SK-N-SH (cell line): ENCODE data around the gene WWOX. TPM values are rescaled to one million over a fixed set of nuclear protein-coding genes. Genes with fewer than 3 reads are reported as not detected.

Experiments used
- CTCF ChIA-PET: fragments of 300-600, 350-600 bp; formaldehyde crosslinking; extraction: SDS; loops from one replicate; lab custom pipeline; 2021; lab: Yijun Ruan, JAX
- POLR2A ChIA-PET: fragments of 350-600 bp; sonication (Branson Sonifier 250); formaldehyde crosslinking; extraction: SDS; loops from one replicate; lab custom pipeline; 2020; ENCODE audit warnings: antibody characterized with exemption, inconsistent platforms; lab: Yijun Ruan, JAX
- DNase-seq: peaks from one replicate; pipeline ENCODE4 v3.0.0; 2012
- H2AFZ ChIP-seq: fragments of 200-600 bp; sonication (generic); 2 replicates; pipeline ENCODE4 v1.8.1; 2016; ENCODE audit warnings: antibody characterized with exemption, mild to moderate bottlenecking, low read depth
- H3F3A ChIP-seq: fragments of 200-600 bp; sonication (generic); replicated peaks from 2 replicates; pipeline ENCODE3; 2016; ENCODE audit warnings: antibody characterized with exemption, mild to moderate bottlenecking; ENCODE audit not compliant: insufficient read depth
- H3K27ac ChIP-seq, 2 experiments: fragments of 200-500 bp in 1 of 2; fragments of 200-600 bp in 1 of 2; sonication (Bioruptor generic) in 1 of 2; sonication (generic), shearing (Covaris generic) in 1 of 2; 2 replicates each; pipeline versions ENCODE4 v1.5.1 to v1.6.1; 2014 to 2016; ENCODE audit warnings: low read depth in 2 of 2, inconsistent platforms in 1 of 2, low read length in 1 of 2, mild to moderate bottlenecking in 1 of 2, mixed read lengths in 1 of 2
- H3K27me3 ChIP-seq: fragments of 200-600 bp; sonication (generic), shearing (Covaris generic); 2 replicates; pipeline ENCODE4 v1.6.1; 2016; ENCODE audit warnings: mixed run types; ENCODE audit not compliant: insufficient read depth
- H3K36me3 ChIP-seq, 2 experiments: fragments of 200-500 bp in 1 of 2; fragments of 200-600 bp in 1 of 2; sonication (Bioruptor generic) in 1 of 2; sonication (generic) in 1 of 2; replicated peaks in 1 of 2; 2 replicates each; pipeline versions ENCODE3 to v1.5.1; 2014 to 2016; ENCODE audit warnings: low read length in 1 of 2, mild to moderate bottlenecking in 1 of 2; ENCODE audit not compliant: insufficient read depth in 2 of 2, control insufficient read depth in 1 of 2
- H3K4me1 ChIP-seq, 2 experiments: fragments of 200-500 bp in 1 of 2; fragments of 200-600 bp in 1 of 2; sonication (Bioruptor generic) in 1 of 2; sonication (generic), shearing (Covaris generic) in 1 of 2; 2 replicates each; pipeline versions ENCODE4 v1.5.1 to v1.6.1; 2014 to 2016; ENCODE audit warnings: low read depth in 1 of 2, low read length in 1 of 2, mixed run types in 1 of 2; ENCODE audit not compliant: insufficient read depth in 2 of 2, control insufficient read depth in 1 of 2
- H3K4me2 ChIP-seq: fragments of 200-600 bp; sonication (generic), shearing (Covaris generic); 2 replicates; pipeline ENCODE4 v1.6.1; 2017; ENCODE audit warnings: mixed run types
- H3K4me3 ChIP-seq, 2 experiments: fragments of 200-500 bp in 1 of 2; fragments of 200-600 bp in 1 of 2; sonication (Bioruptor generic) in 1 of 2; sonication (generic), shearing (Covaris generic) in 1 of 2; 2 replicates each; pipeline versions ENCODE4 v1.5.1 to v1.8.1; 2014 to 2016; ENCODE audit warnings: low read depth in 2 of 2, inconsistent platforms in 1 of 2, low read length in 1 of 2, mild to moderate bottlenecking in 1 of 2, mixed read lengths in 1 of 2, moderate library complexity in 1 of 2
- H3K79me2 ChIP-seq: fragments of 200-600 bp; sonication (generic); 2 replicates; pipeline ENCODE4 v1.8.1; 2017; ENCODE audit warnings: mild to moderate bottlenecking; ENCODE audit not compliant: insufficient read depth
- H3K9ac ChIP-seq: fragments of 200-600 bp; sonication (generic); 2 replicates; pipeline ENCODE4 v1.6.1; 2017; ENCODE audit warnings: mixed run types
- H3K9me2 ChIP-seq: fragments of 200-600 bp; sonication (generic); 2 replicates; pipeline ENCODE4 v1.6.1; 2017; ENCODE audit warnings: mixed run types
- H3K9me3 ChIP-seq: fragments of 200-600 bp; sonication (generic); 2 replicates; pipeline ENCODE4 v1.6.1; 2017; ENCODE audit warnings: mixed run types, mild to moderate bottlenecking, moderate library complexity
- H4K20me1 ChIP-seq: fragments of 200-600 bp; sonication (generic); 2 replicates; pipeline ENCODE4 v1.6.1; 2017; ENCODE audit warnings: mild to moderate bottlenecking, mixed run types; ENCODE audit not compliant: insufficient read depth
- EZH2phosphoT487 ChIP-seq: fragments of 200-600 bp; sonication (generic); IDR thresholded peaks from 2 replicates; pipeline ENCODE4 v1.6.1; 2017; ENCODE audit warnings: low read depth, mixed run types, mild to moderate bottlenecking, antibody characterized with exemption, moderate library complexity, borderline replicate concordance
- GABPA ChIP-seq: IDR thresholded peaks from 2 replicates; pipeline ENCODE4 v1.4.0; 2012; ENCODE audit warnings: low read depth, mild to moderate bottlenecking
- GATA2 ChIP-seq: sonication (generic); formaldehyde crosslinking; IDR thresholded peaks from 2 replicates; pipeline ENCODE4 v1.5.0; 2020; ENCODE audit warnings: mild to moderate bottlenecking, missing genetic modification reagents
- MEF2A ChIP-seq: IDR thresholded peaks from 2 replicates; pipeline ENCODE4 v1.4.0; 2012; ENCODE audit warnings: low read depth, borderline replicate concordance
- MXI1 ChIP-seq: IDR thresholded peaks from 2 replicates; pipeline ENCODE4 v1.6.1; 2012; ENCODE audit warnings: mild to moderate bottlenecking, low read depth, low read length, improper control_type of control experiment
- NFIC ChIP-seq: IDR thresholded peaks from 2 replicates; pipeline ENCODE4 v1.4.0; 2012; ENCODE audit warnings: borderline replicate concordance
- NRF1 ChIP-seq: IDR thresholded peaks from 2 replicates; pipeline ENCODE4 v1.6.1; 2012; ENCODE audit warnings: low read depth, mild to moderate bottlenecking, low read length
- PBX3 ChIP-seq: IDR thresholded peaks from 2 replicates; pipeline ENCODE4; 2012
- POLR2AphosphoS5 ChIP-seq: IDR thresholded peaks from 2 replicates; pipeline ENCODE4 v1.6.1; 2012; ENCODE audit warnings: low read depth, low read length
- RCOR1 ChIP-seq: fragments of 150-350 bp; IDR thresholded peaks from 2 replicates; pipeline ENCODE4 v1.6.1; 2017; ENCODE audit warnings: antibody characterized with exemption, low read length
- TCF12 ChIP-seq: IDR thresholded peaks from 2 replicates; pipeline ENCODE4 v1.4.0; 2012
- USF2 ChIP-seq: fragments of 150-350 bp; IDR thresholded peaks from 2 replicates; pipeline ENCODE4 v1.6.1; 2017; ENCODE audit warnings: antibody characterized with exemption, low read length, low read depth, borderline replicate concordance
- ZBTB33 ChIP-seq: IDR thresholded peaks from 2 replicates; pipeline ENCODE4 v1.4.0; 2012; ENCODE audit warnings: low read depth, borderline replicate concordance
- WGBS: methylation state at CpG from one replicate; pipeline ENCODE4 v1.1.6; 2017; ENCODE audit warnings: low lambda C conversion rate; 5-methylcytosine and 5-hydroxymethylcytosine counted together
- polyA plus RNA-seq, 3 experiments: library from polyadenylated mRNA; depleted of rRNA; stranded (reverse); fragments of >200 nt; gene quantifications; 2 replicates each; pipeline ENCODE4 v1.2.3, GENCODE V29; 2012

WWOX gene
- polyA plus RNA-seq, 1 of the 3 experiments (the other 2 are of a cell fraction): 10.8 TPM

GRCh38 chr16:78385086-78385805 lies 285.8 kb downstream of the WWOX start (continued):
- TF ChIP-seq MEF2A: no peak
- TF ChIP-seq MXI1: no peak
- no peak for TF ChIP-seq GABPA
- TF ChIP-seq EZH2phosphoT487: no peak
- TF ChIP-seq POLR2AphosphoS5: no peak
- TF ChIP-seq NRF1: no peak

GRCh38 chr16:78386557-78387324 lies 287.3 kb downstream of the WWOX start:
- H3K79me2 ChIP-seq: no peaks in the 10 kb centered on the region
- H3K4me3 ChIP-seq: no peak overlapping the region
- DNase-seq: no peak
- TF ChIP-seq PBX3 (no peak), USF2 (no peak), ZBTB33 (no peak), NFIC (no peak), RCOR1 (no peak), TCF12 (no peak), POLR2AphosphoS5 (no peak), GATA2 (CRISPR knock-in tag) (no peak)
- ChIA-PET POLR2A (no interaction called here), CTCF (no interaction called here)
- H3K9ac ChIP-seq: no peak overlapping the region
- WGBS: 77% methylated on average over 15 of the region's 15 CpGs
- H4K20me1 ChIP-seq: no peaks in the 10 kb centered on the region
- H3K4me1 ChIP-seq: no peaks in the 10 kb centered on the region; a peak in 1 of 4 replicates
- H3F3A ChIP-seq: no peaks in the 10 kb centered on the region
- H3K4me2 ChIP-seq: no peak overlapping the region
- H3K9me2 ChIP-seq: no peaks in the 10 kb centered on the region
- no peaks in the 10 kb centered on the region for H3K27me3 ChIP-seq
- no peaks in the 10 kb centered on the region for H3K9me3 ChIP-seq
- no peak overlapping the region for H2AFZ ChIP-seq
- H3K36me3 ChIP-seq: no peaks in the 10 kb centered on the region
- no peak overlapping the region for H3K27ac ChIP-seq
